Germinal center (tissue), 1 donor: ENCODE data around the gene CCL2.

Experiments
- DNase-seq: peaks from one replicate; pipeline ENCODE4 v3.0.0; 2012; ENCODE audit warnings: mixed read lengths, low spot score

The CCL2 gene

DNA sequence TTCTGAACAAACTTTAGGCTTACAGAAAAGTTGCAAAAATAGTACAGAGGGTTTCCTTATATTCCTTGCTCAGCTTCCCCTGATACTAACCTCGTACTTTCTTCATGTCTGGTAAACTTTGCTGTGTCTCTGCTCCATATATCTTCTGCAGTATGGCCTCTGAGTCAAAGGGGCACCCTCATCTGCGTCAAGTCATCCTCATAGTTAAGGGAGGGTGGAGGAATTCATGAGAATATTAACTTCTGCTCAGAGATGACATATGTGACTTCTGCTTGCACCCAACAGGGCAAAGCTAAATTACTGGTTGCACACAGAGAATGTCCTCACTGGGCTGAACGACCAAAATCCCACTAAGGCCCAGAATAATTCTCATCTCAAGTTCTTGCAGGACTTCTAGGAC lies 10.6 kb downstream of the CCL2 start:
- no peak for DNase-seq

DNA sequence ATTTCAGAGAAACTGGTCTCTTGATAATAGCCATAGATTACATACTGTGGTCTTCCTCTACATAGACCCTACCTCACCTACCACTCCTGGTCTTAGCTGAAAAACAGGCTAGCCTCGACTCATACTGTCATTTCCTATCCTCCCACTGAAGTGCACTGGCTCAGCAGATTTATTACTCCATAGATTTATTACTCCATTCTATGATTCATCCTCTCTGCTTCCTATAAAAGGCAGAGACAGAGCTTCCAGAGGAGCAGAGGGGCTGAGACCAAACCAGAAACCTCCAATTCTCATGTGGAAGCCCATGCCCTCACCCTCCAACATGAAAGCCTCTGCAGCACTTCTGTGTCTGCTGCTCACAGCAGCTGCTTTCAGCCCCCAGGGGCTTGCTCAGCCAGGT lies 14.9 kb downstream of the CCL2 start, which contains the start of gene CCL7:
CCL7 (plus strand) TSS at position 253 of the 400 bp plus-strand sequence; CDS start at position 323, 70 bp downstream.
- no peak for DNase-seq

DNA sequence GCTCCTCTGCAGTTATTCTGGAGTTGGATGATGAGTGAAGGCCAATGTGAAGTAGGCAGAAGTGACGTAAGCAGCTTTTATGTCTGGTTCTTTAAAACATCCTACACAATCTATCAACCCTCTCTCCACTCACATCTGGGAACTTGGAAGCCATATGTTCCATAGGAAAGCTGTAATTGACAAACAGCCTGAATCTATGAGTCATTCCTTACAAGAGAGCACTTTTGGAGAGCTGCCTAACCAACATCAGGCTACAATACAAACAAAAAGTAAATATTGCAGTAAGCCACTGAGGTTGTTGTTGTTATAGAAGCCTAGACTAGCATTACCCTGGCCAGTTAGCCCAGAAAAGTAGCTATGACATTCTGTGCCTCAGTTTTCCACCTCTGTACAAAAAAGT lies 20.8 kb downstream of the CCL2 start:
- DNase-seq, result no peak

DNA sequence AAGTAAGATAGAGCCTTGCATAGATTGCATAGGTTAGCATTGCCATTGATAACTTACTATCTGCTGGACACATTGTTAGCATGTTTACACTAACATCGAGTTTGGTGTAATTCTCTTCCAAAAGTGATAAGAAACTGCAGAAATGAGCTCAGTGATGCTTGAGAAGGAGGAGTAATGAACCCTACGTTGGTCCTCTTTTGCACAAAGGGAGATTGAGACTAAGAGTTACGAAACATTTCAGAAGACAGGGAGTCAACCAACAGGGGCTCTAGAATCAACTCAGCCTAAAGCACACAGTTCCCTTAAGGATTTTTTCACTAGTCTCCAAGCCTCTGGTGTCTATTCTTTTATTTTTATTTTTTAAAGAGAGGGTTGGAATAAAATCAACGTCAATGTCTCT lies 21.7 kb downstream of the CCL2 start:
- DNase-seq, result no peak

DNA sequence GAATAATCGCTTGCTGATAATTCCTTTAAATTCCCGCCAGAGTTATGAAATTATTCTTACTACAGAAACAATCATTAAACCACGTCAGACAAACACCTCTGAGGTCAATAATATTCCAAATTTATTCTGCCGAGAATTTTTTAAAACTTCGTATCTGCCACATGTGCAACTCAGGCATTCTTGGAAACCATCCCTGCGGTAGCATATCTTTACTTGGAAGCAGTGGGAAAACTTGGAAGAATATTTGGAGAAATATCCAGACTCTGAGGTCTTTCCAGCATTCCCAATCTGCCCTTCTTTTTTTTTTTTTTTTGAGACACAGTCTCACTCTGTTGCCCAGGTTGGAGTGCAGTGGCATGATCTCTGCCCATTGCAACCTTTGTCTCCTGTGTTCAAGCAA lies 28.5 kb downstream of the CCL2 start:
- no peak for DNase-seq

DNA sequence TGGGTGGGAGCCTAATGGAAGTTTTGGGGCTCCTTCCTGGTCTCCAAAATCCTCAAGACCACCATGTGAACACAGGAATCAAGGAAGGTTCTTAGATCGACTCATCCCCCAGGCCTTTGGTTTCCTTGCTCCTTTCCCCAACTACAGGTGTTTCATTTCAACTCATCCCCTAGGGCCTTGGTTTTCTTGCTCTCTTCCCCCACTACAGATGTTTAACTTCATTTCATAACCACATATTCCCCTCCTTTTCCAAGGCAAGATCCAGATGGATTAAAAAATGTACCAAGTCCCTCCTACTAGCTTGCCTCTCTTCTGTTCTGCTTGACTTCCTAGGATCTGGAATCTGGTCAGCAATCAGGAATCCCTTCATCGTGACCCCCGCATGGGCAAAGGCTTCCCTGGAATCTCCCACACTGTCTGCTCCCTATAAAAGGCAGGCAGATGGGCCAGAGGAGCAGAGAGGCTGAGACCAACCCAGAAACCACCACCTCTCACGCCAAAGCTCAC lies 30.3 kb downstream of the CCL2 start, which contains the start of gene CCL11:
CCL11 (plus strand) TSS at position 457 of the 507 bp plus-strand sequence. CDS start 67 bp downstream, outside the sequence.
- no peak for DNase-seq

DNA sequence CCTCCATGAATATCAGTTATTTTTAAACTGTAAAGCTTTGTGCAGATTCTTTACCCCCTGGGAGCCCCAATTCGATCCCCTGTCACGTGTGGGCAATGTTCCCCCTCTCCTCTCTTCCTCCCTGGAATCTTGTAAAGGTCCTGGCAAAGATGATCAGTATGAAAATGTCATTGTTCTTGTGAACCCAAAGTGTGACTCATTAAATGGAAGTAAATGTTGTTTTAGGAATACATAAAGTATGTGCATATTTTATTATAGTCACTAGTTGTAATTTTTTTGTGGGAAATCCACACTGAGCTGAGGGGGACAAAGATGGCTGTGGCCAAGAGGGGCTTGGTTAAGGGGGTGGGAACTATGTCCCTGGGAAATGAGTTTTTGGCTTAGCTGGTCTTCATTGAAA lies 32.8 kb downstream of the CCL2 start:
- DNase-seq, result no peak

DNA sequence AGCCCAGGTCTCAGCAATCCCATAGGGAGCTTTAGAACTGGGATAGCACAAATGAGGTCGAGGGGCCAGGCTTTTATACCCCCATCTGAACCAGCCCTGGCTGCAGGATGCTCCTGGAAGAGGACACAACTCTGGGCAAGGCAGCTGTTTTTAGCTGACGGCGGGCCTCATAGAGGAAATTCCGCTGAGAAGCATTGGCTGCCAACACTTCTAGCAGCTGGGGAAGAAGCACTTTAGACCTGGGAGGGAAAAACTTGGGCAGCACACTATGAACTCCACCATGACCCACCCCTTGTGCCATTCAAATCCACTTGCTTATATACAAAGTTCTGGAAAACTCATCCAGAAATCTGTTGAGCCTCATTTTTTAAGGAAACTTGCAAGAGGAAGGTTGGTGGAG lies 35.5 kb downstream of the CCL2 start:
- no peak for DNase-seq

DNA sequence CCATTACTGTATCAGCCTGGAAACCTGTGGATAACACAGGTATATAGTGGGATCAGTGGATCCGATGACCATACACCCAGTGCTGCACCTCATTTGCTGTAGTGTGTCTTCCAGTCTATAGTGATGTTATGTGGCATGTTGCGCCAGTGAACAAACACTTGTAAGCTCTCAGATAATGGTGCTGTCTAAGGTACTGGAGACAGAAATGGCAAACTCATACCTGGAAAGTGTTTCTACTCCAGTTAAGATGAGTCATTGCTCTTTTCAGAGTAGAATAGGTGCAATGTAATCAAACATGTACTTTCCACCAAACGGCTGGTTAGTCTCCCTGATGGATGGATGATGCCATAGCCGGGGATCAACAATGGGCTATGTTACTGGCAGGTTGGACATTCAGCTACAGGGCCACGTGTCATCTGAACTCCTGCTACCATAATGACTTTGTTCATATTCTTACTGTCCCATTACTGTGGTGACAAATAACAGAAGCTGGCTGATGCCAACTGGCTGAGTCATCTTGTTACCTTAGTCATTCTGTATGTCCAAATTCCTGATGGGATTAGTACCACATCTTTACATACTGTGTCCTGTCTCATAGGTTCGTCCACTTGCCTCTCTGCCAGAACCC lies 36.8 kb downstream of the CCL2 start:
- no peak for DNase-seq

DNA sequence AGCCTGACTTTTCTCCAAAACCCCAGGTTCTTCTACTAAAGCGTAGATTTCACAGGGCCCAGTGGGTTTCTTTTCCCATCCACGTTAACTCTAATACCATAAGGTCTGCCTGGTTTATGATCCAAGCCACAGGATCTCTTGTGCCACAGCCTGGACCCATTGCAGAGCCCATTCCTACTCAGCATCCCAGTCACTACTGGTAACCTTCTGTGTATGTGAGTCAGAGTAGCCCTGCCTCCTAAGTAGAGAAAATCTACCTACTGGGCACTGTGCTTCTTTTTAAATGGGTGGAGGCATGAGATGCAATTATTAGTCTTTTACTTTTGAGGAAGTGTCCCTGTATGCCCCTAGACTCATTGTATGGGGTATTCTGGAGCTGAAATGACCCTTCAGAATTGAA lies 43.9 kb downstream of the CCL2 start:
- no peak for DNase-seq

DNA sequence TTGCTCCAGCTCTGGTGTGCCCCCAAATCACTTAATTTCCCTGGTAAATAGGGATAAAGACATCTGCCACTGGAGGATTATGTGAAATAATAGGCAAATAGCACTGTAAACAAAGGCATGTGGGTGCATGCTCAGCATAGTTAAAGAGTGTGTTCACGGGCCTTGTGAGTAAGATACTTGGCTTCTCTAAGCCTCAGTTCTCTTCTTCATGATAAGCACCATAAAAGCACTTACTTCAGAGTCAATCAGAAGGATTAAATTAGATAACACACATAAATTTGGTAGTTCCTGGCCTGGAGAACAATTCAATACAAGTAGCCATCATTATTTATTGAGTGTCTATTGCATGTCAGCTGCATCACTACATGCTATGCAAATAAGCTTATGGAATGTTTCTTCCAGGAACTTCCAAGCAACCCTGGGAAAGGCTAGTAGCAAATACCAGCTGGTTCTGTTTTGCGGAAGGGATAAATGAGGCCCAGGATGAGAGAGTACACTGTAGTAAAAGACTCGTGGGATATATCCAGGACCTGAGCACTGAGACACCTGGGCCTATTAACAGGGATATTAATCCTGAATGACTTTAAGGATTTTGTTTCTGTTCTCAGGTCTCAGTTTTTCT lies 45.0 kb downstream of the CCL2 start:
- no peak for DNase-seq

DNA sequence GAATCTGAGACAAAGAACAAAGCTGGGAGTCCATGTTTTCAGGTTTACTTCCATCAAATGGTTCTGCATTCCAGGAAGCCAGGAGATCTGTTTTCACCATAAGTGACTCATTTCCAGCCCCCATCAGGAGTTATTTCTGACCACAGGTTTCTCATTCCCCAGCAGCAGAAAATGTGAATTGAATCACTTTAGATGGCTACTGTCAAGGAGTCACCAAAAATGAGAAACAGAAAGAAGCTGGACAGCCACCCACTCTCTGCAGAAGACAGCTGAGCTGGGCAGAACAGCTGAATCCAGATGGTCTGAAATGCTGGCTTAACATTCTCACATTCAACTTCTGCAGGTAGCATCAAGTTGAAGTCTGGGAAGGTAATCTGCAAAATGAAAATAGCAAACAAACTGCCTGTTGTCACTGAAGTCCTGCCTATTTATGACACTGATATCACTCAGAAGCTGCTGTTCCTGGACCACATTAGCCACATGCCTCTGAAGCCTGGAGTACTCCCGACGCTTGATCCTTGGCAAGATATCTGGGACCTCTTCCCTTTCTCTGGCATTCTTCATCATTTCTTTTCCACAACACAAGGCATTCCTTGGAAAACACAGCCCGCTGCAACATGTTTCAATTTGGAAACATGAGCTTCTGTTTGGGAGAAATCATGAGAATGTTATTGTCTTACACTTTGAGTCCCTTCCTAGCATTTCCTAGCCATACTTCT lies 45.7 kb downstream of the CCL2 start:
- DNase-seq, result no peak

DNA sequence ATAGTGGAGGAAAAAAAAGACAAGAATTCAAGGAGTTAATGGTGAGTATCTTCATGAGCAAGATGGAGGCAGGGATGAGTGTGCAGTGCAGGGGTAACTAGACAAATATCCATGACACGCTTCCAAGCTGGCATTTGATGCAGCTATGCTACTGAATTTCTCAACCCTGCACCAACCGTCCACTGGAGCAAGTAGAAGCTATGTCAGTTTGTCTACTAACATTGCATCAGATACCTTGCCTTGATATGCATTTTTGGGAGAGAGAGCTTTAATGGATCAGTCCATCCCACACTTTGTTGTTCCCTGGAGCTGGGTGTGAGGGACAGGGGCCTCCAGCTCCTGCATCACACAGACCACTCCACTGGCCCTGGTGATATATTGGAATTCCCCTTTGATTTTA lies 46.9 kb downstream of the CCL2 start:
- DNase-seq, result no peak

DNA sequence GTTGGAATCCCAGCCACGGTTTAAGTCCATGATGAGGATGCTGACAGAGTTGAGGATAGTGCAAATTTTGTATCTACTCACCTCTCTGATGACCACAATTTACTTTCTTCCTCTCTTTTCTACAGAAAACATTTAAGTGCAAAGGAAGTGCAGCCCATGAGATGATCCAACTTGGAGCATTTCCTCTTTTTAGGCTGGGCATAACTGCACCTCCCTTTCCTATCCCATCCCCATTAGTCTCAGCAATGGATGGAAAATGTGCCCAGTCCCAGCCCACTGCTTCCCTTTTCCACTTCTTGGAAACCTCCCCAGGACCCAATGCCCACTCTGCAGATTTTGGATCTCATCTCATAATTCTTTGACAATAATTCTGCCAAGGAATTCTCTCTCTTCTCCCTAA lies 47.6 kb downstream of the CCL2 start:
- no peak for DNase-seq

DNA sequence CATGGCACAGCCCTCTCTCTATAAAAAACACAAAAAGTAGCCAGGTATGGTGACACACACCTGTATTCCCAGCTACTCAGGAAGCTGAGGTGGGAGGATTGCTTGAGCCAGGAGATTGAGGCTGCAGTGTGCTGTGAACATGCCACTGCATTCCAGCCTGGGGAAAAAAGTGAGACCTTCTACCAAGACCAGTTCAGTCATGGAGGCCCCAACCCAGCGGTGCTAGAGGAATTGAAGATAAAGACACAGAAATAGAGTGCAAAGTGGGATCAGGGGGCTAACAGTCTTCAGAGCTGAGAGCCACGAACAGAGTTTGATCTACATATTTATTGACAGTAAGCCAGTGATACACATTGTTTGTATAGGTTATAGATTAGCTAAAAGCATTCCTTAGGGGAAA lies 48.5 kb downstream of the CCL2 start:
- no peak for DNase-seq

DNA sequence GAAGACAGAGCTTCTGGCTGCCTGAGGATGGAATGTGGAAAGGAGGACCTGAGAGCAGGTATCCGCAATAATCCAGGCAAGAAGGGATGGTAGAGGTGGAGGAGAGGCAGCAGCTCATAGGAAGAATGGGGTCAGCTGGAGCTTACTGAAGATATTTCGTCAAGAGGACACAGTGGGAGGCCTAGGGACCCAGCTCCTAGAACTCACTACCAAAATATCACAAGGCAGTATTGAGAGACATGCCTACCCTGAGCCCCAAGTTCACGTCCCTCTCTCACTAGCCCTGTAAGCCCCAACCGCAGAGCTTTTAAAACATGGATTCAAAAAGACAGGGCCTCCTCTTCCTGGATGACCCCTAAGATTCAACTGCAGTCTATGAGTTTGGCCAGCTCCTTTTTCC lies 50.0 kb downstream of the CCL2 start:
- DNase-seq, result no peak

DNA sequence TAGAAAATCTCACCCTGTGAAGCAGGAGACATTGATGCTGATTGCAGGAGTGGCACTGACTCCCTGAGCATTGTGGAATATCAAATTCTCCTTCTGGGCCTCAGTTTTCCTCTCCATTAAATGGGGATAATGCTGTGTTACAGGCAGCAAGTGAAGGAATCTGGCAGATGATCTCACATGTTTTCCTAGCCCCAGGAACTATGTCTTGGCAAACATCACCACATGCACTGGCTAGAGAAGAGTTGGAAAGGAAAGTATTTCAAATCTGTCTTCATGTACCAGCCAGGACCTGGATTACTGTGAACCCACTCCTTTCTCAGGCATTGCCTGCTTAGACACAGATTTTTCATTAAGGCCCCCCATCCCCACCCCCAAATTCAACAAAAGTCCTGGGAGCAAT lies 50.5 kb downstream of the CCL2 start:
- DNase-seq, result no peak

DNA sequence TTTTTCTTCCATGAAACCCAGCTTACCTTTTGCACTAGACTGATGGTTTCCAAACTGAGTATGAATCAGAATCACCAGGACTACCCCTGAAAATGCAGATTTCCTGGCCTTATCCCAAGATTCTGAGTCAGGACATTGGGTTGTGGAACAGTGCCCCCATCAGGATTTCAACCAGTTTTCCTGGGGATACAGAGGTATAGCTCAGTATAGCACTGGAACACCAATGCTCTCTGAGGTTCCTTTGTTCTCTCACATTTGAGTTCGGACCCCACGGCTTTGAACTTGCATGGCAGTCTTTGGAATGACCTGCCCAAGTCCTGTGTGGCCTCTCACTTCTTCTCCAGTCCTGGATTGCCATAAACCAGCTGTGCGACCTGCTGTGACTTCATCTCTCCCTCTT lies 51.4 kb downstream of the CCL2 start:
- DNase-seq, result no peak
